Breast epithelium (tissue), 4 donors: ENCODE measurements around the gene THSD7B. TPM values are rescaled to one million over a fixed set of nuclear protein-coding genes. Genes with fewer than 3 reads are reported as not detected.

Experiments used
- DNase-seq, 2 donors: peaks; one replicate each; pipeline ENCODE4 v3.0.0-alpha.2; 2019; ENCODE audit warnings: low spot score in 2 of 2
- H3K27ac ChIP-seq, 2 donors: fragments of 200-600 bp; sonication (generic) in 1 of 2; one replicate each; pipeline ENCODE4 v1.5.1; 2016 to 2019; ENCODE audit warnings: mild to moderate bottlenecking in 1 of 2
- H3K27me3 ChIP-seq, 2 donors: fragments of 200-600 bp; sonication (generic) in 1 of 2; one replicate each; pipeline versions ENCODE4 v1.5.1 to v1.6.0; 2017 to 2019; ENCODE audit warnings: control low read depth in 1 of 2, mild to moderate bottlenecking in 1 of 2
- H3K36me3 ChIP-seq: fragments of 200-600 bp; one replicate; pipeline ENCODE4 v1.5.1; 2019
- H3K4me1 ChIP-seq, 2 donors: fragments of 200-600 bp; sonication (generic); one replicate each; pipeline ENCODE4 v1.5.1; 2016 to 2019; ENCODE audit warnings: control low read depth in 1 of 2
- H3K4me3 ChIP-seq, 3 donors: fragments of 200-600 bp; sonication (generic); 1 replicate in 2 of 3; 2 replicates in 1 of 3; pipeline ENCODE4 v1.5.1; 2016 to 2019; ENCODE audit warnings: mild to moderate bottlenecking in 3 of 3, moderate library complexity in 2 of 3
- H3K9me3 ChIP-seq, 2 donors: fragments of 200-600 bp; sonication (generic) in 1 of 2; one replicate each; pipeline ENCODE4 v1.5.1; 2016 to 2019; ENCODE audit warnings: control low read depth in 1 of 2
- POLR2A ChIP-seq: fragments of 450-650 bp; IDR thresholded peaks from one replicate; pipeline ENCODE4 v1.6.1; 2016; ENCODE audit warnings: antibody characterized with exemption, mild to moderate bottlenecking, moderate library complexity
- POLR2AphosphoS5 ChIP-seq, 3 donors: sonication (generic); formaldehyde crosslinking; IDR thresholded peaks; one replicate each; pipeline ENCODE4 v1.6.1; 2017; ENCODE audit warnings: antibody characterized with exemption in 3 of 3
- intact Hi-C: fragments of 100-400 bp; cut with DNase I; formaldehyde crosslinking; loops from one replicate; pipeline ENCODE4 v1.15.1; 2023; ENCODE audit warnings: low total_unique reads
- total RNA-seq, 3 donors: library from RNA; depleted of rRNA; stranded (reverse); fragments of >200 nt; gene quantifications; one replicate each; pipeline ENCODE4 v1.1.0, GENCODE V29; 2016
- TF ChIP-seq, protein P1 (sequence below), 3 donors: fragments of 450-650 bp; IDR thresholded peaks; one replicate each; pipeline ENCODE4 v1.5.1; 2016 to 2017; ENCODE audit warnings: antibody characterized with exemption in 3 of 3, mild to moderate bottlenecking in 3 of 3, moderate library complexity in 3 of 3

Gene THSD7B
- total RNA-seq, 3 donors from 2014 or later: 0.73 to 3.3 (median 2.1) TPM

DNA sequence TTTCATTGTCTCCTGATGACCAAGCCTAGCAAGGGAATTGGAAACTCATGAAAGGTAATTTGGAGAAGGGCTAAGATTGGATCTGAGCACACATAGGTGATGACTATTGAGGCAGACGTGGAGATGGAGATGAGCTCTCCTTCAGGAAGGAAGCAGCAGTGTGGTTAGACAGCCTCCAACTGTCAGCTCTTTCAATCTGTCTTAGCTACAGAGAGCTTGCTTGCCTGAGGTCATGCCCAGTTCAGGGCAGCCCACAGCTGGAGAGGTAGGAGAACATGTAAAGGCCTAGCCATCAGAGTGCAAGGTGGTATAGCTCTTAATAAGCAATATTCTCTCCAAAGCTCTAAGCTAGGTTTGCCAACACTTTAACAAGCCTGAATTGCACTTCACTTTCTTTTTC lies 79.2 kb downstream of the THSD7B start:
- TF ChIP-seq POLR2A: no peak
- no peak for TF ChIP-seq POLR2AphosphoS5 (IDR thresholded peaks at IDR 0.05)
- TF ChIP-seq, protein P1, sequence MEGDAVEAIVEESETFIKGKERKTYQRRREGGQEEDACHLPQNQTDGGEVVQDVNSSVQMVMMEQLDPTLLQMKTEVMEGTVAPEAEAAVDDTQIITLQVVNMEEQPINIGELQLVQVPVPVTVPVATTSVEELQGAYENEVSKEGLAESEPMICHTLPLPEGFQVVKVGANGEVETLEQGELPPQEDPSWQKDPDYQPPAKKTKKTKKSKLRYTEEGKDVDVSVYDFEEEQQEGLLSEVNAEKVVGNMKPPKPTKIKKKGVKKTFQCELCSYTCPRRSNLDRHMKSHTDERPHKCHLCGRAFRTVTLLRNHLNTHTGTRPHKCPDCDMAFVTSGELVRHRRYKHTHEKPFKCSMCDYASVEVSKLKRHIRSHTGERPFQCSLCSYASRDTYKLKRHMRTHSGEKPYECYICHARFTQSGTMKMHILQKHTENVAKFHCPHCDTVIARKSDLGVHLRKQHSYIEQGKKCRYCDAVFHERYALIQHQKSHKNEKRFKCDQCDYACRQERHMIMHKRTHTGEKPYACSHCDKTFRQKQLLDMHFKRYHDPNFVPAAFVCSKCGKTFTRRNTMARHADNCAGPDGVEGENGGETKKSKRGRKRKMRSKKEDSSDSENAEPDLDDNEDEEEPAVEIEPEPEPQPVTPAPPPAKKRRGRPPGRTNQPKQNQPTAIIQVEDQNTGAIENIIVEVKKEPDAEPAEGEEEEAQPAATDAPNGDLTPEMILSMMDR (IDR thresholded peaks at IDR 0.05): no peak
- intact Hi-C loops: no loop called here
- no peaks in the 10 kb centered on the region for H3K36me3 ChIP-seq
- no peak overlapping the region for H3K4me3 ChIP-seq
- no peak overlapping the region for H3K27ac ChIP-seq
- H3K27me3 ChIP-seq: no peaks in the 10 kb centered on the region
- no peak for DNase-seq
- H3K9me3 ChIP-seq: no peaks in the 10 kb centered on the region
- H3K4me1 ChIP-seq: no peaks in the 10 kb centered on the region

DNA sequence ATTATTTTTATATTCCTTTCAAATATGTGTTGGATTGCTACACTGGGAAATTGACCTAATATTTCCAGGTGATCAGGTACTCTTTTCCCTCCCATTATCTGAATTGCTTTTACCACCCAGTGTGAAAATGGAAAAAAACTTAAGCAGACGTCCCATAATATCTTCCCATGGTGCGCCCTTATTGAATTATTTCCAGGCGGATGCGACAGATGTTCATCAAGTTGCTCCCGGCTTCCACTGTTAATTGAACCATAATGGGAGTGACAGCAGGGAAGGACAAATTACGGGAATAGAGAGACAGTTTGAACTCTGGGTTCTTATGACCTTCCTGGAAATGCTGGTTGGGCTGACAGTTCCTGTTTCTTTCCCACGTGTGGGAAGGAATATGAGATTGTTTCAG lies 93.3 kb downstream of the THSD7B start:
- Histone ChIP-seq H3K27me3 (no peaks in the 10 kb centered on the region), H3K27ac (no peak overlapping the region), H3K4me1 (no peaks in the 10 kb centered on the region), H3K4me3 (no peak overlapping the region), H3K9me3 (no peaks in the 10 kb centered on the region), H3K36me3 (no peaks in the 10 kb centered on the region)
- TF ChIP-seq POLR2AphosphoS5 (IDR thresholded peaks at IDR 0.05): no peak
- TF ChIP-seq, protein P1 (IDR thresholded peaks at IDR 0.05): no peak
- no peak for TF ChIP-seq POLR2A
- DNase-seq: no peak
- intact Hi-C loops: no loop called here

DNA sequence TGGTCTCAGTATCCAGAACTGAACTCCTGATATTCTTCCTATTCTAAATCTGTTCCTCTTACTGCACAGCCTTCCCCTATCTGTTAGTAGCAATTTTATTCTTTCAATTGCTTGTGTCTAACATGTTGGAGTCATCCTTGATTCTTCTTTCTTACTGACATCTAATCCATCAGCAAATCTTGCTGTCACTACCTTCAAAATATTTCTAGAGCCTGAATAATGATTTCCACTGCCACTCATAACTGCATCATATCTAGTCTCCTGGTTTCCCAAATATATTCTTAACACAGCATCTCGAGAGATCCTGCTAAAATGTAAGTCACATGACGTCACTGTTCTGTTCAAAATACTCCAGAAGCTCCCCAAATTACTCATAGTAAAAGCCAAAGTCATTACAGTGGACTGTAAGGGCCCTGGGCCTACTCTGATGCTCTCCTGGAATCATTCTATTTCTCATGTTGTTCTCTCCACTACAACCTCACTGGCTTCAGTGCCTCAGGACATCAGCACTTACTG lies 95.2 kb downstream of the THSD7B start:
- Histone ChIP-seq H3K36me3 (no peaks in the 10 kb centered on the region), H3K4me1 (no peaks in the 10 kb centered on the region), H3K27me3 (no peaks in the 10 kb centered on the region), H3K27ac (no peak overlapping the region), H3K4me3 (no peak overlapping the region), H3K9me3 (no peaks in the 10 kb centered on the region)
- TF ChIP-seq, protein P1 (IDR thresholded peaks at IDR 0.05): no peak
- TF ChIP-seq POLR2AphosphoS5 (IDR thresholded peaks at IDR 0.05) (no peak), POLR2A (no peak)
- DNase-seq: no peak
- intact Hi-C loops: no loop called here

DNA sequence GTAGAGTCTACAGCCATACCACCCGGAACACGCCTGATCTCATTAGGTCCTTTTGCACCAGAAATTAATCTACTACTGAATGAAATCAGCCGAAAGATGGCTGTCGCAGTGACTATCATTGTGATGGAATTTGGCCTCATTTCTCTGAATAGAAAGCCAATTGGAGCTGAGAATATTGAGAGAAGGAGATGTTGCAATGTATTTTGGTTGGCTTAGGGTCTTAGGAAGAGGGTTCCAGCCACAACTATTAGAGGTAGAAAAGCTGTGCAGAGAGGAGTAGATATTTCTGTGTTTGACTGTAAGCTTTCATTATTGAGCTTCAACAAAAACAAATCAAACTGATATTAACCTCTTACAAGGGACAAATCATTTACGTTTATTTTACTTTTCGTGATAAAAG lies 98.1 kb downstream of the THSD7B start:
- Histone ChIP-seq H3K4me3 (no peak overlapping the region), H3K9me3 (no peaks in the 10 kb centered on the region), H3K27ac (no peak overlapping the region), H3K27me3 (no peaks in the 10 kb centered on the region), H3K36me3 (no peaks in the 10 kb centered on the region), H3K4me1 (no peaks in the 10 kb centered on the region)
- no peak for DNase-seq
- no peak for TF ChIP-seq POLR2A
- TF ChIP-seq, protein P1 (IDR thresholded peaks at IDR 0.05): no peak
- TF ChIP-seq POLR2AphosphoS5 (IDR thresholded peaks at IDR 0.05): no peak
- intact Hi-C loops: no loop called here

DNA sequence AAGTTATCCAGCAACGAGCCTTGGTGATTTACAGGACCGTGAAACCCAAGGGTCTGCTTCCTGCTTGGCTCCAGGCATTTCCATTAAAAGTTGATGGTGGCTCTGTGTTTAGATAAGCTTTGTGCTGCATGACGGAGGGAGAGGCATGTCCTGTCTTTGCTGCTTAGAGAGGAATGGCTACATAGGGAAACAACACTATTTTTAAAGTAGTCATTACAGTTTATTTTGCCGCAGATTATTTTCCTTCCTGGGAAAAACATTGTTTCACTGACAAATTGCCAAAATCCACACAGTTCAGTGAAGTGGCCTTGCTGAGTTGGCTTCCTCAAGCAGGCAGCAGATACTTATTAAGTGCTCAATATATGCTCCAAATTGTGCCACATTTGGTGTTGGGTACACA lies 98.5 kb downstream of the THSD7B start:
- H3K4me3 ChIP-seq: no peak overlapping the region

More for the DNA sequence above, 98.5 kb downstream of the THSD7B start:
- Histone ChIP-seq H3K36me3 (no peaks in the 10 kb centered on the region), H3K27me3 (no peaks in the 10 kb centered on the region), H3K9me3 (no peaks in the 10 kb centered on the region), H3K27ac (no peak overlapping the region), H3K4me1 (no peaks in the 10 kb centered on the region)
- no peak for DNase-seq
- intact Hi-C loops: no loop called here
- TF ChIP-seq POLR2AphosphoS5 (IDR thresholded peaks at IDR 0.05) (no peak), POLR2A (no peak)
- TF ChIP-seq, protein P1 (IDR thresholded peaks at IDR 0.05): no peak
